DOHH2 (cell line): ENCODE measurements around the gene BRINP2.

Source experiments
- EZH2phosphoT487 ChIP-seq: fragments of 200-600 bp; sonication (generic); IDR thresholded peaks from 2 replicates; pipeline ENCODE4 v1.6.1; 2017; ENCODE audit warnings: borderline replicate concordance, mild to moderate bottlenecking, antibody characterized with exemption, low read length, moderate library complexity, mixed read lengths
- TF ChIP-seq, protein P1 (sequence below): fragments of 200-600 bp; sonication (generic); IDR thresholded peaks from one replicate; pipeline ENCODE4 v1.5.1; 2014; ENCODE audit warnings: antibody characterized with exemption, mild to moderate bottlenecking, low read depth, low read length; ENCODE audit not compliant: poor library complexity, severe bottlenecking

GRCh38 chr1:177310326-177310725 is 139.6 kb downstream of the BRINP2 start:
- TF ChIP-seq, protein P1, sequence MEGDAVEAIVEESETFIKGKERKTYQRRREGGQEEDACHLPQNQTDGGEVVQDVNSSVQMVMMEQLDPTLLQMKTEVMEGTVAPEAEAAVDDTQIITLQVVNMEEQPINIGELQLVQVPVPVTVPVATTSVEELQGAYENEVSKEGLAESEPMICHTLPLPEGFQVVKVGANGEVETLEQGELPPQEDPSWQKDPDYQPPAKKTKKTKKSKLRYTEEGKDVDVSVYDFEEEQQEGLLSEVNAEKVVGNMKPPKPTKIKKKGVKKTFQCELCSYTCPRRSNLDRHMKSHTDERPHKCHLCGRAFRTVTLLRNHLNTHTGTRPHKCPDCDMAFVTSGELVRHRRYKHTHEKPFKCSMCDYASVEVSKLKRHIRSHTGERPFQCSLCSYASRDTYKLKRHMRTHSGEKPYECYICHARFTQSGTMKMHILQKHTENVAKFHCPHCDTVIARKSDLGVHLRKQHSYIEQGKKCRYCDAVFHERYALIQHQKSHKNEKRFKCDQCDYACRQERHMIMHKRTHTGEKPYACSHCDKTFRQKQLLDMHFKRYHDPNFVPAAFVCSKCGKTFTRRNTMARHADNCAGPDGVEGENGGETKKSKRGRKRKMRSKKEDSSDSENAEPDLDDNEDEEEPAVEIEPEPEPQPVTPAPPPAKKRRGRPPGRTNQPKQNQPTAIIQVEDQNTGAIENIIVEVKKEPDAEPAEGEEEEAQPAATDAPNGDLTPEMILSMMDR = no peak
- TF ChIP-seq EZH2phosphoT487 = no peak
